Measurements from ENCODE around the gene YIF1A.

Gene YIF1A

GRCh38 chr11:66251809-66252208 is 37.1 kb downstream of the YIF1A start:
- no peak for DNase-seq (ENCODE audit: extremely low read depth in 1 of 2, low read depth in 1 of 2)

GRCh38 chr11:66248903-66249302 is 40.0 kb downstream of the YIF1A start:
- DNase-seq (ENCODE audit: extremely low read depth in 1 of 2, low read depth in 1 of 2), result no peak

GRCh38 chr11:66247801-66248200 is 41.1 kb downstream of the YIF1A start:
- no peak for DNase-seq (ENCODE audit: extremely low read depth in 1 of 2, low read depth in 1 of 2)

- DNase-seq (ENCODE audit: extremely low read depth in 1 of 2, low read depth in 1 of 2), result no peak
Measured at GRCh38 chr11:66247295-66247694, 41.6 kb downstream of the YIF1A start.

GRCh38 chr11:66243782-66244535 is 45.0 kb downstream of the YIF1A start:
- DNase-seq (ENCODE audit: extremely low read depth in 1 of 2, low read depth in 1 of 2), result no peak

GRCh38 chr11:66242095-66242765 is 46.7 kb downstream of the YIF1A start:
- no peak for DNase-seq (ENCODE audit: extremely low read depth in 1 of 2, low read depth in 1 of 2)

GRCh38 chr11:66240781-66241136 is 48.2 kb downstream of the YIF1A start:
- DNase-seq (ENCODE audit: extremely low read depth in 1 of 2, low read depth in 1 of 2), result no peak

GRCh38 chr11:66239998-66240780 is 48.8 kb downstream of the YIF1A start:
- no peak for DNase-seq (ENCODE audit: extremely low read depth in 1 of 2, low read depth in 1 of 2)

GRCh38 chr11:66239511-66239910 is 49.4 kb downstream of the YIF1A start:
- DNase-seq (ENCODE audit: extremely low read depth in 1 of 2, low read depth in 1 of 2), result no peak

GRCh38 chr11:66238786-66239413 is 50.0 kb downstream of the YIF1A start:
- DNase-seq (ENCODE audit: extremely low read depth in 1 of 2, low read depth in 1 of 2), result no peak

- DNase-seq (ENCODE audit: extremely low read depth in 1 of 2, low read depth in 1 of 2), result no peak
Measured at GRCh38 chr11:66237867-66238266, 51.1 kb downstream of the YIF1A start.

GRCh38 chr11:66235141-66235540 is 53.8 kb downstream of the YIF1A start:
- DNase-seq (ENCODE audit: extremely low read depth in 1 of 2, low read depth in 1 of 2), result no peak
